Epithelial cell of alveolus of lung (primary cell): ENCODE results near the gene MBD3L2. TPM values are rescaled to one million over a fixed set of nuclear protein-coding genes. Genes with fewer than 3 reads are reported as not detected.

ENCODE experiments used
- total RNA-seq: library from RNA; depleted of rRNA; stranded (reverse); fragments of >200 nt; gene quantifications from 2 replicates; pipeline ENCODE4 v1.2.1, GENCODE V29; 2015

MBD3L2 gene
- total RNA-seq = not detected in 2 replicates

DNA sequence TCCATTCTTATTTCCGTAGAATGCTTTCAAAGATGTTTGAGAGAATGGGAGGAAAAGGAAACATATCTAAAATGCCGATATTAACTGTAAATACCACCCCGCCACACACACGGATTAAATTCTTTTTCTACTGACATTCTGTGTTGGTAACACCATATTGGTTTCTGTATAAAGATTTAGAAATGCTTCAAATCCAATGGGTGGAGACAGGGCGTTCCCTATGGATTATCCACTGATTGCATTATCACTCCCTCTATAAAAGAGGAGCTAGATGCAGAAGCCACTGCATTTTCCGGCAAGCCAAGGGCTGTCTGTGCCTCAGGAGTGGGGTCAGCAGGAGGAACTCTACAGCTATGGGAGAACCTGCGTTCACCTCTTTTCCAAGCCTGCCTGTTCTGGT, at the start of gene MBD3L2:
MBD3L2 (plus strand) TSS at position 301 of the 400 bp plus-strand sequence; CDS start at position 354, 53 bp downstream.

DNA sequence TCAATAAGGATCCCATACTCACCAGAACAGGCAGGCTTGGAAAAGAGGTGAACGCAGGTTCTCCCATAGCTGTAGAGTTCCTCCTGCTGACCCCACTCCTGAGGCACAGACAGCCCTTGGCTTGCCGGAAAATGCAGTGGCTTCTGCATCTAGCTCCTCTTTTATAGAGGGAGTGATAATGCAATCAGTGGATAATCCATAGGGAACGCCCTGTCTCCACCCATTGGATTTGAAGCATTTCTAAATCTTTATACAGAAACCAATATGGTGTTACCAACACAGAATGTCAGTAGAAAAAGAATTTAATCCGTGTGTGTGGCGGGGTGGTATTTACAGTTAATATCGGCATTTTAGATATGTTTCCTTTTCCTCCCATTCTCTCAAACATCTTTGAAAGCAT, 27.8 kb upstream of the MBD3L2 start, which contains the start of gene MBD3L2B:
MBD3L2B (minus strand) TSS at position 101 of the 400 bp plus-strand sequence; CDS start at position 67, 34 bp downstream.

DNA sequence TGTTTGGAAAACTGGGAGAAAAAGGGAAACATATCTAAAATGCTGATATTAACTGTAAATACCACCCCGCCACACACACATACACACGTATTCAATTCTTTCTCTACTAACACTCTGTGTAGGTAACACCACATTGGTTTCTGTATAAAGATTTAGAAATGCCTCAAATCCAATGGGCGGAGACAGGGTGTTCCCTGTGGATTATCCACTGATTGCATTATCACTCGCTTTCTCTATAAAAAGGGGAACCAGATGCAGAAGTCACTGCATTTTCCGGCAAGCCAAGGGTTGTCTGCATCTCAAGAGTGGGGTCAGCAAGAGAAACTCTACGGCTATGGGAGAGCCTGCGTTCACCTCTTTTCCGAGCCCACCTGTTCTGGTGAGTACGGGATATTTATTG, 18.8 kb upstream of the MBD3L2 start, which contains the start of gene MBD3L5:
MBD3L5 (plus strand) TSS at position 301 of the 400 bp plus-strand sequence; CDS start at position 335, 34 bp downstream.

DNA sequence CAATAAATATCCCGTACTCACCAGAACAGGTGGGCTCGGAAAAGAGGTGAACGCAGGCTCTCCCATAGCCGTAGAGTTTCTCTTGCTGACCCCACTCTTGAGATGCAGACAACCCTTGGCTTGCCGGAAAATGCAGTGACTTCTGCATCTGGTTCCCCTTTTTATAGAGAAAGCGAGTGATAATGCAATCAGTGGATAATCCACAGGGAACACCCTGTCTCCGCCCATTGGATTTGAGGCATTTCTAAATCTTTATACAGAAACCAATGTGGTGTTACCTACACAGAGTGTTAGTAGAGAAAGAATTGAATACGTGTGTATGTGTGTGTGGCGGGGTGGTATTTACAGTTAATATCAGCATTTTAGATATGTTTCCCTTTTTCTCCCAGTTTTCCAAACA, 9.0 kb upstream of the MBD3L2 start, which contains the start of gene MBD3L4:
MBD3L4 (minus strand) TSS at position 101 of the 400 bp plus-strand sequence; CDS start at position 66, 35 bp downstream.

DNA sequence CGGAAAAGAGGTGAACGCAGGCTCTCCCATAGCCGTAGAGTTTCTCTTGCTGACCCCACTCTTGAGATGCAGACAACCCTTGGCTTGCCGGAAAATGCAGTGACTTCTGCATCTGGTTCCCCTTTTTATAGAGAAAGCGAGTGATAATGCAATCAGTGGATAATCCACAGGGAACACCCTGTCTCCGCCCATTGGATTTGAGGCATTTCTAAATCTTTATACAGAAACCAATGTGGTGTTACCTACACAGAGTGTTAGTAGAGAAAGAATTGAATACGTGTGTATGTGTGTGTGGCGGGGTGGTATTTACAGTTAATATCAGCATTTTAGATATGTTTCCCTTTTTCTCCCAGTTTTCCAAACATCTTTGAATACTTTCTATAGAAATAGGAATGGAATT, 9.5 kb downstream of the MBD3L2 start, which contains the start of gene MBD3L3:
MBD3L3 (minus strand) TSS at position 101 of the 400 bp plus-strand sequence; CDS start at position 30, 71 bp downstream.

DNA sequence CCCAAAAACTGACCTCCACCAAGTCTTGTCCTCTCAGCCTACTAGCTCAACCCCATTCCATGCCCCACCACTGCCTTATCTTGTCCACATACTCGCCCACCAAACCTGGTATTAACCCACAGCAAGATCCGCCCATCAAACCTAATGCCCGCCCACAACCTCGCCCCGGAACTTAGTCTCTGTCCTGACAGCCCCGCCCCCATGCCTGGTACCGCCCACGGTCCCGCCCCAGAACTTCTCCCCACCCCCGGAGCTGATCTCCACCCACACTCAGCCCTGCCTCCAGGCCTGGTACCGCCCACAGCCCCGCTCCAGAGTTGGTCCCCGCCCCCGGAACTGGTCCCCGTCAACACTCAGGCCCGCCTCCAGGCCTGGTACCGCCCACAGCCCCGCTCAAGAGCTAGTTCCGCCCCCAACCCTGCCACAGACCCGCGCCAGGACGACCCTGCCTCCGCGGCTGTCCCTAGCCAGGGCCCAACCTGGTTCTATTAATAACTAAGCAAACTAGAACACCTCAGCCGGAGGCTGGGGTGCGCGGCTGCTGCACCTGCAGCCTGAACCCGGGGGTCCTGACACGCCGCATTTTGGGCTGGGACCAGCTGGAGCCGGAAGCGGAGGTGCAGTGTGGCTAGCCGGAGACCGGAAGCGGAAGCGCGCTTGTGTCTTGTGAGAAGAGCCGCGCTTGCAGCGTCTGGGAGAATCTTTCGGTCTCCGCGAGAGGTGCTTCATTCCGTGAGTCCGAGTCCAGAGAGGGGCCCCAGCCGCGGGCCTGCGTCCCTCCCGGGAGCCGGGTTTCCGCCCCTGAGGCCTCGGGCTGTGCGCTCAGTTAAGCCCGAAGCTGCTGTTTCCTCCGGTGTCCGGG, 20.2 kb downstream of the MBD3L2 start, which contains the start of gene ZNF557:
ZNF557 (plus strand) TSS at position 662 of the 862 bp plus-strand sequence. CDS start 5,372 bp downstream, outside the sequence.

Other genes with a start within 250 kb of the MBD3L2 start
- not detected in 2 replicates for gene ADGRE1, start 161.7 kb upstream of the MBD3L2 start, total RNA-seq
- not detected in 2 replicates for gene MBD3L2B, start 27.9 kb upstream of the MBD3L2 start, total RNA-seq
- gene MBD3L5, start 18.7 kb upstream of the MBD3L2 start, total RNA-seq = not detected in 2 replicates
- gene MBD3L4, start 9.1 kb upstream of the MBD3L2 start, total RNA-seq = not detected in 2 replicates
- gene MBD3L3, start 9.4 kb downstream of the MBD3L2 start, total RNA-seq = not detected in 2 replicates
- gene ZNF557, start 20.4 kb downstream of the MBD3L2 start, total RNA-seq = 6.2 and 7.2 TPM in 2 replicates
- gene INSR, start 245.1 kb downstream of the MBD3L2 start, total RNA-seq = 6.3 and 14.9 TPM in 2 replicates